Subcutaneous abdominal adipose tissue (tissue), 5 donors: ENCODE results near the gene CCDC188.
"Not testable (repeated sequence)": the region's sequence is repeated elsewhere in the genome, so short reads cannot be mapped to it uniquely, and the experiment has no call there.

ENCODE experiments used
- H3K27ac ChIP-seq: one replicate; pipeline ENCODE4 v1.7.0; 2013; ENCODE audit warnings: low read depth, mild to moderate bottlenecking, inconsistent platforms, low read length, moderate library complexity
- H3K27me3 ChIP-seq, 5 donors: one replicate each; pipeline ENCODE4 v1.7.0; 2013; ENCODE audit warnings: low read length in 5 of 5, inconsistent platforms in 1 of 5; ENCODE audit not compliant: control insufficient read depth in 5 of 5, insufficient read depth in 4 of 5
- H3K36me3 ChIP-seq, 5 donors: one replicate each; pipeline ENCODE4 v1.7.0; 2013; ENCODE audit warnings: low read length in 5 of 5; ENCODE audit not compliant: control insufficient read depth in 5 of 5, insufficient read depth in 5 of 5
- H3K4me1 ChIP-seq, 5 donors: one replicate each; pipeline ENCODE4 v1.7.0; 2013; ENCODE audit warnings: low read length in 5 of 5, mild to moderate bottlenecking in 3 of 5, moderate library complexity in 1 of 5; ENCODE audit not compliant: control insufficient read depth in 5 of 5, insufficient read depth in 5 of 5
- H3K4me3 ChIP-seq, 5 donors: one replicate each; pipeline ENCODE4 v1.7.0; 2013; ENCODE audit warnings: low read length in 5 of 5, low read depth in 1 of 5
- H3K9ac ChIP-seq, 5 donors: one replicate each; pipeline ENCODE4 v1.7.0; 2013; ENCODE audit warnings: low read length in 5 of 5, mild to moderate bottlenecking in 4 of 5, moderate library complexity in 3 of 5
- H3K9me3 ChIP-seq, 5 donors: one replicate each; pipeline ENCODE4 v1.7.0; 2013; ENCODE audit warnings: low read length in 5 of 5; ENCODE audit not compliant: control insufficient read depth in 5 of 5
- donor health status: healthy.
- donor health status: healthy.
- donor health status: healthy.
- donor health status: healthy.
- donor health status: healthy.

CCDC188 gene

DNA sequence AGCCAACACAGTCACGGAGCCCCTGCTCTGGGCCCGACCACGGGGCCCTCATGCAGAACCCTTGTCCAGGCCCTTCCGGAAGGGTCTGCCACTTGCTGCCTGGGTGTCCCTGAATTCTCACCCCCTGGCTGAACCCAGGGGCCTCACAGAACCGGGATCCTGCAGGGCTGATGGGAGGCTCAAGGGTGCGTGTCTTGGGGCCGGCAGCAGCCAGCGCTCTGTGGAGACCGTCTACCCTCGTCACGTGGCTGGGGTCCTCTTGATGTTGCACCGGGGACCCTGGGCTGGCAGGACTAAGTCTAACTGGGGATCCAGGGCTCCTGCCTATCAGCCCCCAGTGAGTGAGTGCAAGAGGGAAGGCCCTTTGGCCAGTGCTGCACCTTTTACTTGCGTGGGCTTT lies 19.3 kb upstream of the CCDC188 start:
- no peak overlapping the region for H3K9ac ChIP-seq
- no peak overlapping the region for H3K4me3 ChIP-seq
- peaks cover 4 to 17% (median 7%) of the 10 kb centered on the region in 5 donors for H3K27me3 ChIP-seq
- H3K27ac ChIP-seq: no peak overlapping the region
- H3K9me3 ChIP-seq: no peaks in the 10 kb centered on the region
- H3K36me3 ChIP-seq: no peaks in the 10 kb centered on the region
- no peaks in the 10 kb centered on the region for H3K4me1 ChIP-seq

DNA sequence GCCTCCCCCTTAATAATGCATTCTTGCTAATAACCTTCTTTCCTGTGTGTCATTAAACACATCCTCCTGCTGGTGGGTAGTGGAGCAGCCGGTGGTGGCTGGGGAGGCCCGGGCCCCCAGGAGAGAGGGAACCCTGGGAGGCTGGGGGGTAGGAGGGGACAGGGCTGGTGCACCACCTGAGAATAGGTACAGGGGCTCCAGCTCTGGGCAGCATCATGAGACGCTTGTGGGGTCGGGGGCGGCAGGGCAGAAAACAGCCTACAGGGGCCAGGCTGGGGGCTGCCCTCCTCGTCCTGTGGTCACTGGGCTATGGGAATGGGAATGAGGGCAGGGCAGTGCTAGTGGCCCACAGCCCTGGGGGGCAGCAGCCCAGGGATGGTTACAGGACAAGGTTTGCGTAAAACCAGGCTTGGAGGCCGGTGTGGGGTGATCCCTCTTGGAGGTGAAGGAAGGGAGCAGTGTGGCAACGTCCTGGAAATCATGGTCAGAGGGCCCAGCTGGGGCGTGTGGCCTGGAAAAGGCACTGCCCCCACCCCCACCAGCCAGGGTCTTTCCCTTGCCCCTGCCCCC lies 18.5 kb upstream of the CCDC188 start:
- no peak overlapping the region for H3K9ac ChIP-seq
- no peaks in the 10 kb centered on the region for H3K9me3 ChIP-seq
- H3K4me1 ChIP-seq: no peaks in the 10 kb centered on the region
- H3K4me3 ChIP-seq: no peak overlapping the region
- no peak overlapping the region for H3K27ac ChIP-seq
- no peaks in the 10 kb centered on the region for H3K36me3 ChIP-seq
- peaks cover 4 to 17% (median 6%) of the 10 kb centered on the region in 5 donors for H3K27me3 ChIP-seq

DNA sequence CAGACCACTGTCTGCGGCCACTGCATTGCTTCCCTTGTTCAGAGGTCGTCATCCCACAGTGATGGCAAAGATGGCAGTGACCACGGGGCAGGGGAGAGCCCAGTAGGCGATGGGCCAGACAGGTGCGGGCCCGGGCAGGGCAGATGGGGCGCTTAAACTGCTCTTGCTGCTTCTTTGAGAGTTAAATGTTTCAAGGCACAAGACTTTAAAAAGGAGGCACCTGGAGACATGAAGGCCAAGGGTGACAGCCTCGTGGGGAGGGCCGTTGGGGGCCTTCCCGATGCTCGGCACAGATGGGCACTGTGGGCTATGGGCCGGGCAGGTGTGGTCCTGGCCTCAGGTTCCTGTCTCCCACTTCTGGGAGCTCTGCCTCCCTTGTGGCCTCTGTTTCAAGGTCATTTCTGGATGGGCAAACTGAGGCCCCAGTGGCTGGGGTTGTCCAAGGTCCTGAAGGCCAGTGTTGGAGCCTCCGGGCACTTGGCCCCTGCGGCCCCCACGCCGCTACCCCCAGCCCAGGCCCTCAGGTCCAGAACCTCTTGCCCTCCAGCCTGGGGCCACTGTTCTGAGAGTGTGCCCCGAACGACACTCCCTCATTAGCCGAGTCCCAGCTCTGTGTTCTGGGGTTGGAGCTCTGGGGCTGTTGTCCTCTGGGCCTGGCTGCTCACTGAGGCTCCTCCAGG lies 16.9 kb upstream of the CCDC188 start:
- Histone ChIP-seq H3K9ac (no peak overlapping the region), H3K4me3 (no peak overlapping the region), H3K27me3 (peaks cover 4 to 12% (median 4%) of the 10 kb centered on the region in 5 donors), H3K4me1 (no peaks in the 10 kb centered on the region), H3K27ac (no peak overlapping the region), H3K9me3 (no peaks in the 10 kb centered on the region), H3K36me3 (no peaks in the 10 kb centered on the region)

DNA sequence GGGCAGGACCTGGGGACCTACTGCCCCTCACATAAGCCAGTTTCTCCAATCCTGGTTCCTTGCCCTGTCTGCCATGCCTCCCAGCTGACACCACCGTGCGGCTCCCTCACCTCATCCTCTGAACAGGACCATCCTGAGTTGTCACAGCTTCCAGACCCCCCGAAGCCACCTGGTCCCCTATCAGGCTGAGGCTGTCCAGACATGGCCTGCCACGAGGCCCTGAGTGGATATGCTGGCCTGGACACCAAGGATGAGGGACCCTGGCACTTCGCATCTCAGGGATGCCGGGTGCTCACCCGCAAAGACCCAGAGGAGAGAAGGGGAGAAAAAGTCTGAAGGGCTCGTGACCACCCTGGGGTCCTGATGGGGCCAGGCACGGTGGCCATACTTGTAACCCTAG lies 15.8 kb upstream of the CCDC188 start:
- H3K9ac ChIP-seq: no peak overlapping the region
- H3K9me3 ChIP-seq: no peaks in the 10 kb centered on the region
- H3K27ac ChIP-seq: no peak overlapping the region
- no peak overlapping the region for H3K4me3 ChIP-seq
- no peaks in the 10 kb centered on the region for H3K4me1 ChIP-seq
- peaks cover 4 to 7% (median 4%) of the 10 kb centered on the region in 5 donors for H3K27me3 ChIP-seq
- H3K36me3 ChIP-seq: no peaks in the 10 kb centered on the region

DNA sequence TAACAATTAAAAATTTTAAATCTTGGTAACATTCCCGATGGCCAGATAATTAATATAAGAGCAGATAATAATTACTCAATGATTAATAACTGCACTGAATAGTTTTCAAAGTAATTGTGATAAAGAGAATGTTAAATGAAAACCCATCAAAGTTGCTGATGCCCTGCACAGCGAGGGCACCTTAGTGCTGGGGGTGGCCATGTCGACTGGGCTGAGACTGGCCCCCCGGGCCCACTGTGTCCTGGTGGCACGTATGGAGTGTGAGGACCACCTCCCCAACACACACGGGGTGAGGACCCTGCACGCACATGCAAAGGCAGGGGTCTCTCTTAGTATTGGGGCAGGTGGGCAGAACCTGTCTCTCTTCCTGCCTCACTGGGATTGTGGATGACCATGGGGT lies 15.1 kb upstream of the CCDC188 start:
- H3K4me3 ChIP-seq: no peak overlapping the region
- peaks cover 4 to 10% (median 7%) of the 10 kb centered on the region in 5 donors for H3K27me3 ChIP-seq
- no peak overlapping the region for H3K27ac ChIP-seq
- H3K4me1 ChIP-seq: no peaks in the 10 kb centered on the region
- H3K9ac ChIP-seq: no peak overlapping the region
- no peaks in the 10 kb centered on the region for H3K9me3 ChIP-seq
- no peaks in the 10 kb centered on the region for H3K36me3 ChIP-seq

DNA sequence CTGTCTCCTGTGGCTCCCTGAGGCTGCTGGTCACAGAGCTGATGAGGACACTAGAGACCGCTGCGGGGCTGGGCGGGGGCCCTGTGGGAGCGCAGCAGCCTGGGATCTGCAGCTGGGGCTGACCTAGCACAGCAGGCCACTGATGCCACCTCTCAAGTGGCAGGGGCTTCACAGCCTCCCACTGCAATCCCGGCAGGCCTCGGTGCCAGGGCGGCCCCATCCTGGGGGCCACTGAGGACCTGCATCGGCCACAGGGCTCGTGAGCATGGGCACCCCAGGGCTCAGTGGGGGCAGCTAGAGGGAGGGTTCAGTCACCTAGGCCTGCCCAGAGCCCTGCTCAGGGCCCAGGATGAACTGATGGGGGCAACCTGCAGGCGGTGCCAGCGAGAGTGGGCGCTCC lies 14.6 kb upstream of the CCDC188 start:
- H3K27ac ChIP-seq: no peak overlapping the region
- H3K36me3 ChIP-seq: no peaks in the 10 kb centered on the region
- H3K4me3 ChIP-seq: no peak overlapping the region
- no peak overlapping the region for H3K9ac ChIP-seq
- no peaks in the 10 kb centered on the region for H3K4me1 ChIP-seq
- H3K9me3 ChIP-seq: no peaks in the 10 kb centered on the region
- peaks cover 4 to 8% (median 7%) of the 10 kb centered on the region in 5 donors for H3K27me3 ChIP-seq

DNA sequence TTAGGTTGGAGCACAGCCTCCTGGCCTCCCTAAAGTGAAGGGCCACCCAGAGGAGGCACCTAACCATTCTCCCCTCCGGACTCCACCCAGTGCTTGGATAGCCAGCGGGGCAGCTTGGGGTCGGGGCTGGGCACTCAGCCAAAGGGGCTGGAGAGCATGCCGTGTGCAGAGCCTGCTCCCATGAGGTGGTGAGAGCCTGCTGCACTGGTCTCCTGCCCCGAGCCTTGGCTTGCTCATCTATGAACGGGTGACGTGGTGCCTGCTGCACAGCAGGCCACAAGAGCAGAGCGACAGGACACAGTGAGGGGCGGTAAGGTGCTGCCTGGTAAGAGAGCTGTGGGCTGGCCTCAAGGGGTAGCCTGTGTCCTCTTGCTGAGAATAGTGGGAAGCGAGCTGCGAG lies 14.0 kb upstream of the CCDC188 start:
- H3K27ac ChIP-seq: no peak overlapping the region
- no peaks in the 10 kb centered on the region for H3K4me1 ChIP-seq
- H3K9me3 ChIP-seq: no peaks in the 10 kb centered on the region
- no peak overlapping the region for H3K4me3 ChIP-seq
- peaks cover 0 to 11% (median 7%) of the 10 kb centered on the region in 5 donors for H3K27me3 ChIP-seq
- no peaks in the 10 kb centered on the region for H3K36me3 ChIP-seq
- H3K9ac ChIP-seq: no peak overlapping the region

DNA sequence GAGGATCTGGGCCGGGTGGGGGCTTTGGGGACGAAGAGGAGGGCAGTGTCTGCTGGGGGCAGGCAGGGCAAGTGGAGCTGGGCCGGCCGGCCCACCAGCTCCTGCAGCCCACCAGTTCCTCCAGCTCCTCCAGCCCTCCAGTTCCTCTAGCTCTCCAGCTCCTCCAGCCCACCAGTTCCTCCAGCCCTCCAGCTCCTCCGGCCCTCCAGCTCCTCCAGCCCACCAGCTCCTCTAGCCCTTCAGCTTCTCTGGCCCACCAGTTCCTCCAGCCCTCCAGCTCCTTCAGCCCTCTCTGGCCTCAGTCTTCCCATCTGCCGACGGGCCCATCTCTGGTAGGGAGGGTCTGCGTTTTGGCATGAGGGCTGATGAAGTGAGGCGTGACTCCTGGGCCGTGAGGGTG lies 9.2 kb upstream of the CCDC188 start:
- Histone ChIP-seq H3K27me3 (peaks cover 2 to 23% (median 9%) of the 10 kb centered on the region in 5 donors), H3K9me3 (no peaks in the 10 kb centered on the region), H3K27ac (no peak overlapping the region)

DNA sequence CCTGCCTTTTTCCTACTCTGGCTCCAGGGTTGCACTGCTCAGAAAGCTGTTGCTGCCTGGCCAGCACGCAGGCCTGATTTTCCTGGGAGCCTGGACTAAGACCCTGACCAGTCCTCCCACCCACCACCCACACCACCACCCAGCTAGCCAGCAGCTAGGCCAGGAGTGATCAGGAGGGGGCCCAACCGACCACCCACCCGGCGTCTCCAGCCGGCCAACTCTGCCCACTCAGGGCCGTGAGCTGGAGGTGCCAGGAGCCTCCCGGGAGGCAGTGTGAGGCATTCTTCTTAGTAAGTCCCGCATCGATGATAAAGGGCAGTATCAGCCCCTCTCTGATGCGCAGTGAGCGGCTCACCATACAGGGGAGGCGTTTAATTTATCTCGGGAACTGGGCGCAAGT lies 8.7 kb upstream of the CCDC188 start:
- H3K36me3 ChIP-seq, H3K4me1 ChIP-seq, H3K27ac ChIP-seq, H3K9me3 ChIP-seq, H3K4me3 ChIP-seq, H3K9ac ChIP-seq: not testable (repeated sequence)
- peaks cover 2 to 23% (median 9%) of the 10 kb centered on the region in 5 donors for H3K27me3 ChIP-seq

More for the DNA sequence above, 9.2 kb upstream of the CCDC188 start:
- no peak overlapping the region for H3K9ac ChIP-seq
- H3K4me1 ChIP-seq: peaks cover 0 to 7% (median 0%) of the 10 kb centered on the region in 5 donors
- no peaks in the 10 kb centered on the region for H3K36me3 ChIP-seq
- H3K4me3 ChIP-seq: no peak overlapping the region

DNA sequence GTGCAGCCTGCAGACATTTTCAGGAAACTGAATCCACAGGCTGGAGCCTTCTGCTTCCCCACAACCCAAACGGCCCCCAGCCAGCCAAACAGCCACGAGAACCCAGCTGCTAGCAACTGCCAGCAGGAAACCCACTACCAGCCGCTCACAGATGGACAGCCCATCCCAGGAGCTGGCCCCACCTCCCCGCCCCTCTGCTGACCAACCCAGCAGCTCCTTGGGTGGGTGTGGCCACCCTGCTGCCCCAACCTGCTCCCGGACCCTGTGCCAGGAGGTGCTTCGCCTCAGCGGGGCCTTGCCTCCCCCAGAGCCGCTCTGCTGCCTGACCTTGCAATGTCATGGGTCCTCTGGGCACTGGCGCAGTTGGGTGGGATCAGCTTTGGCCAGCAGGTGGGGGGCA lies 8.2 kb upstream of the CCDC188 start:
- Histone ChIP-seq H3K36me3 (no peaks in the 10 kb centered on the region), H3K4me1 (peaks cover 0 to 9% (median 0%) of the 10 kb centered on the region in 5 donors), H3K9ac (no peak overlapping the region), H3K27ac (no peak overlapping the region), H3K4me3 (no peak overlapping the region), H3K27me3 (peaks cover 2 to 26% (median 11%) of the 10 kb centered on the region in 5 donors), H3K9me3 (no peaks in the 10 kb centered on the region)
